Stimulated activated CD8-positive, alpha-beta memory T cell treated with anti-CD3 and anti-CD28 coated beads, Interleukin-7, amount 100 ng/mL, for 48 hours (primary cell): ENCODE data around the gene MRPL49.

Experiments used
- DNase-seq, 2 donors: peaks; one replicate each; pipeline ENCODE4 v3.0.0-alpha.2; 2020; ENCODE audit warnings: low read depth in 1 of 2; ENCODE audit errors: extremely low read depth in 1 of 2

MRPL49 gene

DNA sequence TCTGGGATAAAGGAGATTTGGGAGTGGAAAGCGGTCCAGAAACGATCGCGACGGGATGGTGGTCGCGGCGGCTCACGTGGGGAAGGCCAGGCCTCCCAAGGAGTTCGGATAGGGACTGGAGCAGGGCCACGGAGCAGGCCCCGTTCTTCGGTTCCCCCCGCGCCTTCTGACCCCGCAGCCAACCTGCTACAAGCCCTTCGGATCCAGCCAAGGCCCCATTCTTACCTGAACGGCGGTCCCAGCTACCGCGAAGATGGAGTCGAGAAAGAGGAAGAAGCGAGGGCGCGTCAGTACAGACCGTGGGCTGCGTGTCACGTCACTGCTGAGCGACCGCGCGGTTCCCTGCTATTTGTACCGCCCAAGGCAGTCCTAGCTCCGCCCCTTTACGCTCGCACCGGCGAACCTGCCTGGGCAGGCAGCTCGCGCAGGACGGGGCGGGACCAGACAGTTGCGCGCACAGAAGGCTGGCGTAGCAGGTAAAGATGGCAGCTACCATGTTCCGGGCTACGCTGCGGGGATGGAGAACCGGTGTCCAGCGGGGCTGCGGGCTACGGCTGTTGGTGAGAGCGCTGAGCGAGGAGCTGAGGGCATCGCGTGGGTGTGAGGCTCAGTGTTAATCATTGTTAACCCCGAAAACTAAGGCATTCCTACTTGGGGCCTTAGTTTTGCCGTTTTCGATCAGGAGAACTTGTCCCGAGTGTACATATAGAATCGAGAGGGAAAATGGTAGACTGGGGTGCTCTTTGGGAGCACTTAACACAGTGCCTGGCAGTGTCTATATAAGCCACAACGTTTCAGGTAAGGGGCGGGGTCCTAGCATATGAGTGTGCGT, at the start of gene MRPL49, which contains the start of gene FAU:
Gene MRPL49, plus strand, starts transcription at position 457 of the 832 bp plus-strand sequence. Its CDS starts 26 bp downstream, at position 483.
Gene FAU, minus strand, starts transcription at position 270 of the 832 bp plus-strand sequence. CDS start 321 bp downstream, outside the sequence.
- DNase-seq: peak; percentile 98 to 99

GRCh38 chr11:65072631-65072966, 49.5 kb upstream of the MRPL49 start:
- no peak for DNase-seq

DNA sequence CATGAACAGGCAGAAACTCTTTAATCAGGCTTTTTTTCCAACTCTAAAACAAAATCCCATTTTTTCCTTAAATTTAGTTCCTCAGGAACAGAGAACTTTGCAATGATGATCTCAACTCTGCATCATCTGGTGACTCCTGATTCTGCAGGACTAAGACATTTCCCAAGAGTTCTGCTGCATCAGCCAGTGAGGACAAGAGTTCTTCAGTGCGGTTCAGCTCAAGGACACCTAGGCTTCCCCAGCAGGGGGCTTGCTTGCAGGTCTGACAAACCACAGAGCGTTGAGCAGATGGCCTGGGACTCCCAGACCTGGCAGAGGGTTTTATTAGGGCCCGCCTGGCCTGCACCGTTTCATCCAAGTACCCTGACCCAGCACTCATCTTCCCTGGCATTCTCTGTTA, 44.7 kb upstream of the MRPL49 start:
- no peak for DNase-seq

GRCh38 chr11:65078151-65078550, 44.0 kb upstream of the MRPL49 start:
- peak; percentile 21 to 34 for DNase-seq

DNA sequence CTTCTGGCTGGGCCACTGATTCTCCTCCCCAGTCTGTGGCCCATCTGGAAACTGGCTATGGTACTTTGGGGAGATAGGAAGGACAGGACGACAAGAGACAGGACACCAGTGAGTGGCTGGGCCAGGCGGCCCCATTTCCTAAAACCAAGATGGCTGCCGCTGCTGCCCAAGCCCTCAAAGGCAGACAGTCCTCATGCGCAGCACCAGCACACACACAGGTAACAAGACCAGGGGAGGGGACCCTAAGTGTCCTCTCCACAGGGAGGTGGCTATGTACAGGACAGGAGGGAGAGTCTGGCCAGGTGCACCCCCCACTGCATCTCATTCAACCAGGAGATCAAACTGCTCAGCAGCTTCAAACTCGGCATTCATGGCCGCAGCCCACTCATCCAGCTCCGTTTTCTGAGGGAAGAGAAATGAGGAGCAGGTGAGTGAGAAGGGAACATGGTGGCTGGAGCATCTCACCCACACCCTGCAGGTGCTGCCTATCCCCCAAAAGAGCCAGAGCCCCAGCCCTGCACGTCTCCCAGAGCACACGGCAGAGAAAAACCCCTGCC, 43.3 kb upstream of the MRPL49 start:
- no peak for DNase-seq

- DNase-seq: no peak
Observed at GRCh38 chr11:65083134-65083833, 38.8 kb upstream of the MRPL49 start.

DNA sequence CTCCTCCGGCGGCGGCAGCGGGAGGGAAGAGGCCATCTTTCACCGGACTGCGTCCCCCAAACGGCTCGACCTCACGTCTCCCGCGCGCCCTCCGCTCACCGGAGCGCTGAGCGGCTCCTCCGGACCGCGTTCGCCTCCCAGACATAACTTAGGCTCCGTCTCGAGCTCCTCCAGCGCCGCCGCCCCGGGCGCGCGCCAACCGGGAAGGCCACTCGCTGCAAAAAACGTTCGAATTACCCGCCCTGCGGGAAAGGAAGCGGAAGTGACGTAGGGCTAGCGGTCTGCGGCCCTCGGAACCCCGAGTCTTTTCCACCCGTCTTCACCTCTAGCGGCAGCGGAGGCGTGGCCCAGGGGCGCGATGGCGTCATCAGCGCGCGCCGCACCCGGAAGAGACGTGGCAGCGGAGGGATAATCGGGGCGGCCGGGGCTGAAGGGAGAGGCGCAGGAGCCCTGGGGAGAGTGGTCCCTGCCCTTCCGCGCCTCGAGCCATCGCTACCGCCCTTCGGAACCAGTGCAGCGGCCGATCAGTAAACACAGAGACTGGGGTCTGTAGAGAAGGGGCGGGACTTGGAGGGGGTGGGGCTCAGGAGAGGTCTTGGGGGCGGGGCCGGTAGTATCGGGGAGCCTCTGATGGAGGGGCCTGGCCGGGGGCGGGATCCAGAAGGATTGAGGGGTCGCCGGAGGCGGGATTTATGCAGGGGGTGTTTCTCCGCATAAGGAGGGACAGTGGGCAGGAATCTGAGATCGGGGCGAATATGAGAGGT, 38.1 kb upstream of the MRPL49 start, which contains the start of the genes CDCA5 and ZFPL1:
Gene CDCA5, minus strand, starts transcription at position 207 of the 764 bp plus-strand sequence. Its CDS starts 62 bp downstream, at position 145.
Gene ZFPL1, plus strand, starts transcription at position 389 of the 764 bp plus-strand sequence. CDS start 477 bp downstream, outside the sequence.
- DNase-seq: peak; percentile 93

- DNase-seq: no peak
Observed at GRCh38 chr11:65084598-65085375, 37.3 kb upstream of the MRPL49 start.

DNA sequence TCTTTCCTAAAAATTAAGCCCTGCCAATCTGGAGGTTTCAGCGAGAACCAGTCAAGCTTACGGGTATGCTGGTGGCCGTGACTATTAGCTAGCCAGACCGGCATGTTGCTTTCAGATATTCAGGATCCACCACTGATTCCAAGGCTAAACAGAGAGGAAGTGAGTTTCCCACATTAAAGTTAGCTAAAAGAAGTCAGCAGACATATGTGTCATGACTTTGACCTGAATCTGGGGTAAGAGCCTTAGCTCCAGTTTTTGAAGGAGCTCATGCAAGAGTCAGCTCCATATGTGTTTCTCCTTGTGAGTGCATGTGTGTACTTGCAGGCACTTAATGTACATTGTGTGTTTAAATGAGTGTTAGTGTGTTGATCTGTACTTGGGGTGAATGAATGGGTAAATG, 36.7 kb upstream of the MRPL49 start:
- no peak for DNase-seq

GRCh38 chr11:65086809-65087208, 35.3 kb upstream of the MRPL49 start:
- no peak for DNase-seq

DNA sequence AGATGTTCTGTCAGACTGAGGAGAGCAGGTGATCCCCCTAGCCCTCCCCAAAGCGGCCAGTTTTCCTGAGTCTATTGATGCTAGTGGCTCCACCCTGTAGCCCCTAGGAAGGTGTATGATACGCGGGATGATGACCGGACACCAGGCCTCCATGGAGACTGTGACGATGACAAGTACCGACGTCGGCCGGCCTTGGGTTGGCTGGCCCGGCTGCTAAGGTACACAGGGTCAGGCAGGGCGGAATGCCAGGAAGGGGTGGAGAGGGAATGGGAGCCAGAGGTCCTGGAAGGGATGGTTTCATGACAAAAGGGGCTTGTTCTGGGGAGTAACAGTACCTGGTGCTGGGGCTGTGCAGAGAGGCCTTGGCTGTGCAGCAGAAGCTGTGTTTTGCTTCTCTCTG, 34.9 kb upstream of the MRPL49 start:
- DNase-seq: no peak

DNA sequence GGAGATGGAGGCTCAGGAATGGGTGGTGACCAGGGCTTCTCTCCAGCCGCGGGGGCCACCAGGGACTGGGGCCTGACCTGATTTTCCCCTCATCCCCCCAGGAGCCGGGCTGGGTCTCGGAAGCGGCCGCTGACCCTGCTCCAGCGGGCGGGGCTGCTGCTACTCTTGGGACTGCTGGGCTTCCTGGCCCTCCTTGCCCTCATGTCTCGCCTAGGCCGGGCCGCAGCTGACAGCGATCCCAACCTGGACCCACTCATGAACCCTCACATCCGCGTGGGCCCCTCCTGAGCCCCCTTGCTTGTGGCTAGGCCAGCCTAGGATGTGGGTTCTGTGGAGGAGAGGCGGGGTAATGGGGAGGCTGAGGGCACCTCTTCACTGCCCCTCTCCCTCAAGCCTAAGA, 34.3 kb upstream of the MRPL49 start:
- DNase-seq: no peak

DNA sequence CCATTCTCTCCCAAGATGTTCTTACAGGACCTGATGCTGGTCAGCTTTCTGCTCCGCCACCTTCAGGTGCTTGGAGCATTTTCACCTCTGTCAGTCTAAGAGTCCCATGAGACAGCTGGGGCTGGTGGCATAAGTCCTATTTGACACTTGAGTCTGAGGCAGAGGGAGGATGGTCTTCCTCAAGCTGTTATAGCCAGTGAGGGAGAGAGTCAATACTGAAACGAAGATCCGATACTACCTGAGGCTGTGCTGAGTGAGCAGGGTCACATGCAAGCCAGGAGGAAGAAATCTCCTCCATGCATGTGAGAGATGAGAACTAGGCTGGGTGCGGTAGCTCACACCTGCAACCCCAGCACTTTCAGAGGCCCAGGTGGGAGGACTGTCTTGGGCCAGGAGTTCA, 32.5 kb upstream of the MRPL49 start:
- no peak for DNase-seq

DNA sequence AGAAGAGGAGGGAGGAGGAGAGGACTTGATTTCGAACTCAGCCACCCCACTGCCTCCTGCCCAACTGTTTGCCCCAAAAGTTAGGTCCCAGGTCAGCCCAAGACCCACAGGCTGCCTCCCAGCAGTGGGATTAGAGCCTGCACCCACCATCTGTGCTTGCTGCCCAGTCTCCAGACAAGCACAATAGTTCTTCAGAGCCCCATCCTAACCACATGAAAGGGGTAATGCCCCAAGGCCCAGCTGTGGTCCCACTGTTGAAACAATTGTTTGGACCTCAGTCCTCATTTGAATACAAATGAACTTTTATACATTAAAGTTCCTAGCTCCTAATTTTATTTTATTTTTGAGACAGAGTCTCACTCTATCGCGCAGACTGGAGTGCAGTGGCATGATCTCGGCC, 31.5 kb upstream of the MRPL49 start:
- no peak for DNase-seq

GRCh38 chr11:65095427-65095826, 26.7 kb upstream of the MRPL49 start:
- DNase-seq: no peak

DNA sequence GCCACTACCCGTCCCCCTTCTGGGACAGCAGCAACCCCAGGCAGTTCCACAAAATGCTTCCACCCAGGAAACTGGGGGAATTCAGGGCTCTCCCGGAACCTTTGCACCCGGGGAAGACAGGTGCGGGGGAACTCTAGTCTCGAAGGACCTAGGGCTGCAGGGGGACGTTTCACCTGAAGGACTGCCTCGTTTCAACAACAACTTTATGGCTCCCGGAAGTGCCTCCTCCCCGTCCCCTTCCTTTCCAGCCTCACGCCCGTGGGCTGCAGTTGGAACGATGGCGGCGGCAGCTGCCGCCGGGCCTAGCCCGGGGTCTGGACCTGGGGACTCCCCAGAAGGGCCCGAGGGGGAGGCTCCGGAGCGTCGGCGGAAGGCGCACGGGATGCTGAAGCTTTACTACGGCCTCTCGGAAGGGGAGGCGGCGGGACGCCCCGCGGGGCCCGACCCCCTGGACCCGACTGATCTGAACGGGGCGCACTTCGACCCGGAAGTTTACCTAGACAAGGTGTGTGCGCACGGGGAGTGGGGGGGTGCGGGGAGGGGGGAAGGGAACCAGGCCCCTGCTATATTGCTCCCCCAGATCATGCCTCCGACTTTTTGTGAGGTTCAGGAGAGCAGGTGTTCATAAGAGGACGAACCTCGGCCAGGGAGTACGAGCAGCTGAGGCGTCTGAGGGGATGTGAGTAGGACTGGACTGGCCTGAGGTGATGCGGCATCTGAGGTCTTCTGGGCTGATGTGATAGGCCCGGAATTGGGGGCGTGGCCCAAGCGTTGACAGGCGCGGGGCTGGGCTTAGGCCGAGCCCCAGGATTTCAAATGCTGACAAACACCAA, 25.9 kb upstream of the MRPL49 start, which contains the start of gene VPS51:
Gene VPS51, plus strand, starts transcription at position 241 of the 833 bp plus-strand sequence. Its CDS starts 37 bp downstream, at position 278.
- DNase-seq: peak; percentile 61 to 80

- no peak for DNase-seq
Observed at GRCh38 chr11:65096926-65097325, 25.2 kb upstream of the MRPL49 start.

DNA sequence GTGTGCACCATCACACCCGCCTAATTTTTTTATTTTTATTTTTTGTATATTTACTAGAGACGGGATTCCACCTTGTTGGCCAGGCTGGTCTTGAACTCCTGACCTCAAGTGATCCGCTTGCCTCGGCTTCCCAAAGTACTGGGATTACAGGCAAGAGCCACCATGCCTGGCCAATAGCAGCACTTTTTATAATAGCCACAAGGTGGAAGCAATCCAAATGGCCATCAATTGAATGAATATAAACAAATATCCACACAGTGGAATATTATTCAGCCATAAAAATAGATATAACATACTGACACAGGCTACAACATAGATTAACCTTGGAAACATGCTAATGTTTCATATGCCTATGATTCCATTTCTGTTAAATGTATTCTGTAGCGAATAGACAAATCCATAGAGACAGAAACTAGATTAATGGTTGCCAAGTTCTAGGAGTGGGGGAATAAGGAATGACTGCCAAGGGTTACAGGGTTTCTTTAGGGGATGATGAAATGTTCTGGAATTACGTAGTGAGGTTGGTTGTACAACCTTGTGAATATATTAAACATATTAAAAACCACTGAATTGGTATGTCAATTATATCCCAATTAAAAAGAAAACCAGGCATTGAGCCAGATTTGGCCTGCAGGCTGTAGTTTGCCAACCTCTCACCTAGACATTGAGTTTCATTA, 21.3 kb upstream of the MRPL49 start:
- no peak for DNase-seq
